AG09309 (cell line): ENCODE measurements around the gene NEUROD1.
"Not testable (repeated sequence)": the region's sequence is repeated elsewhere in the genome, so short reads cannot be mapped to it uniquely, and the experiment has no call there.

Experiments used
- DNase-seq: peaks from one replicate; pipeline ENCODE4 v3.0.0-alpha.2; 2010; ENCODE audit warnings: low read depth
- H3K4me3 ChIP-seq: 2 replicates; pipeline ENCODE4 v1.5.1; 2011; ENCODE audit warnings: mild to moderate bottlenecking, low read depth, low read length, moderate library complexity; ENCODE audit not compliant: control insufficient read depth
- CTCF ChIP-seq: IDR thresholded peaks from 2 replicates; pipeline ENCODE4 v1.5.1; 2011; ENCODE audit warnings: mild to moderate bottlenecking, low read depth, low read length, inconsistent platforms; ENCODE audit not compliant: insufficient read depth, control insufficient read depth; ENCODE audit errors: missing control alignments

The NEUROD1 gene

GRCh38 chr2:181680055-181680936 is at the start of gene NEUROD1:
Gene NEUROD1, minus strand, starts transcription at chr2:181680517. Its CDS starts 1,657 bp downstream, at chr2:181678860.
- peak within 1 kb of the TSS; percentile 14; the same call in 1 of the 2 replicates for H3K4me3 ChIP-seq
- no peak for TF ChIP-seq CTCF
- DNase-seq = no peak

GRCh38 chr2:181725476-181725875 is 45.2 kb upstream of the NEUROD1 start:
- H3K4me3 ChIP-seq = no peak overlapping the region
- no peak for DNase-seq
- no peak for TF ChIP-seq CTCF

GRCh38 chr2:181724662-181725061 is 44.3 kb upstream of the NEUROD1 start:
- H3K4me3 ChIP-seq = no peak overlapping the region
- TF ChIP-seq CTCF = no peak
- DNase-seq = no peak

GRCh38 chr2:181723731-181724130 is 43.4 kb upstream of the NEUROD1 start:
- DNase-seq = no peak
- no peak for TF ChIP-seq CTCF

GRCh38 chr2:181715033-181715630 is 34.8 kb upstream of the NEUROD1 start:
- DNase-seq = peak; percentile 53
- TF ChIP-seq CTCF = peak; percentile 65
- H3K4me3 ChIP-seq = no peak overlapping the region

More at GRCh38 chr2:181723731-181724130, 43.4 kb upstream of the NEUROD1 start:
- no peak overlapping the region for H3K4me3 ChIP-seq

GRCh38 chr2:181711051-181711450 is 30.7 kb upstream of the NEUROD1 start:
- not testable (repeated sequence) for DNase-seq, H3K4me3 ChIP-seq

- not testable (repeated sequence) for DNase-seq, H3K4me3 ChIP-seq
These were observed 22.2 kb upstream of the NEUROD1 start for GRCh38 chr2:181702519-181702918.
